Neuronal stem cell (in vitro differentiated cells): ENCODE measurements around the gene MARCOL.

Experiments
- DNase-seq: peaks from one replicate; pipeline ENCODE4 v3.0.0-alpha.2; 2013; ENCODE audit warnings: low spot score
- H2AFZ ChIP-seq: one replicate; pipeline ENCODE4 v1.6.1; 2013; ENCODE audit warnings: mild to moderate bottlenecking, low read length, inconsistent platforms
- H2AK5ac ChIP-seq: 2 replicates; pipeline ENCODE4 v1.6.1; 2013; ENCODE audit warnings: low read depth, mild to moderate bottlenecking, inconsistent platforms, low read length, moderate library complexity, mixed read lengths
- H2BK120ac ChIP-seq: 2 replicates; pipeline ENCODE4 v1.6.1; 2013; ENCODE audit warnings: low read depth, mild to moderate bottlenecking, inconsistent platforms, low read length, moderate library complexity, mixed read lengths
- H2BK12ac ChIP-seq: one replicate; pipeline ENCODE4 v1.6.1; 2013; ENCODE audit warnings: low read length, inconsistent platforms
- H2BK15ac ChIP-seq: 2 replicates; pipeline ENCODE4 v1.6.1; 2013; ENCODE audit warnings: mild to moderate bottlenecking, low read length, inconsistent platforms, mixed read lengths
- H2BK5ac ChIP-seq: one replicate; pipeline ENCODE4 v1.6.1; 2013; ENCODE audit warnings: inconsistent platforms, mild to moderate bottlenecking, low read length, moderate library complexity
- H3K14ac ChIP-seq: one replicate; pipeline ENCODE4 v1.6.1; 2013; ENCODE audit warnings: low read length, inconsistent platforms
- H3K18ac ChIP-seq: 2 replicates; pipeline ENCODE4 v1.6.1; 2013; ENCODE audit warnings: low read length, inconsistent platforms
- H3K23ac ChIP-seq: 2 replicates; pipeline ENCODE4 v1.6.1; 2013; ENCODE audit warnings: low read depth, mild to moderate bottlenecking, mixed read lengths, low read length, inconsistent platforms; ENCODE audit not compliant: poor library complexity
- H3K27ac ChIP-seq: replicated peaks from 3 replicates; pipeline ENCODE4 v1.5.1; 2013; ENCODE audit warnings: low read length, inconsistent platforms
- H3K27me3 ChIP-seq, 3 experiments: 2 replicates each; pipeline ENCODE4 v1.6.1; 2013; ENCODE audit warnings: low read length in 3 of 3, mild to moderate bottlenecking in 2 of 3, inconsistent platforms in 1 of 3, low read depth in 1 of 3, mixed read lengths in 1 of 3, moderate library complexity in 1 of 3; ENCODE audit not compliant: control insufficient read depth in 3 of 3, insufficient read depth in 3 of 3
- H3K36me3 ChIP-seq, 2 donors: replicated peaks in 1 of 2; 2 replicates each; pipeline ENCODE4 v1.6.1; 2013; ENCODE audit warnings: low read length in 2 of 2; ENCODE audit not compliant: control insufficient read depth in 2 of 2, insufficient read depth in 2 of 2
- H3K4ac ChIP-seq: 2 replicates; pipeline ENCODE4 v1.6.1; 2013; ENCODE audit warnings: inconsistent platforms, mild to moderate bottlenecking, low read length, moderate library complexity
- H3K4me1 ChIP-seq, 2 donors: 1 replicate in 1 of 2; 2 replicates in 1 of 2; pipeline ENCODE4 v1.6.1; 2013; ENCODE audit warnings: low read length in 2 of 2, low read depth in 1 of 2; ENCODE audit not compliant: control insufficient read depth in 2 of 2, insufficient read depth in 1 of 2
- H3K4me2 ChIP-seq: one replicate; pipeline ENCODE4 v1.6.1; 2013; ENCODE audit warnings: mild to moderate bottlenecking, low read length, inconsistent platforms; ENCODE audit not compliant: insufficient read depth, poor library complexity, severe bottlenecking
- H3K4me3 ChIP-seq, 2 donors: 2 replicates each; pipeline ENCODE4 v1.5.1; 2013; ENCODE audit warnings: low read length in 2 of 2, mild to moderate bottlenecking in 2 of 2, inconsistent platforms in 1 of 2, moderate library complexity in 1 of 2
- H3K79me1 ChIP-seq: one replicate; pipeline ENCODE4 v1.6.1; 2013; ENCODE audit warnings: low read depth, mild to moderate bottlenecking, inconsistent platforms, low read length, moderate library complexity
- H3K9ac ChIP-seq: one replicate; pipeline ENCODE4 v1.6.1; 2013; ENCODE audit warnings: mild to moderate bottlenecking, low read depth, low read length, inconsistent platforms; ENCODE audit not compliant: poor library complexity
- H3K9me3 ChIP-seq, 2 donors: replicated peaks in 1 of 2; 2 replicates each; pipeline versions ENCODE3 to v1.6.1; 2013; ENCODE audit warnings: low read length in 2 of 2, mild to moderate bottlenecking in 2 of 2, inconsistent platforms in 1 of 2, low read depth in 1 of 2, mixed read lengths in 1 of 2, moderate library complexity in 1 of 2; ENCODE audit not compliant: control insufficient read depth in 2 of 2, insufficient read depth in 1 of 2
- H4K8ac ChIP-seq: one replicate; pipeline ENCODE4 v1.6.1; 2013; ENCODE audit warnings: low read depth, mild to moderate bottlenecking, inconsistent platforms, low read length, moderate library complexity
- H4K91ac ChIP-seq: one replicate; pipeline ENCODE4 v1.6.1; 2013; ENCODE audit warnings: low read length, low read depth, mild to moderate bottlenecking, inconsistent platforms; ENCODE audit not compliant: poor library complexity
- WGBS, 2 donors: extraction: QIAGEN DNeasy Blood & Tissue Kit; methylation state at CpG; one replicate each; pipeline ENCODE4 v1.1.7; 2013; ENCODE audit warnings: missing lambda C conversion rate in 2 of 2, mixed read lengths in 1 of 2; ENCODE audit not compliant: insufficient read length in 2 of 2, insufficient replicate concordance in 1 of 2; ENCODE audit errors: extremely low coverage in 2 of 2; 5-methylcytosine and 5-hydroxymethylcytosine counted together

MARCOL gene

DNA sequence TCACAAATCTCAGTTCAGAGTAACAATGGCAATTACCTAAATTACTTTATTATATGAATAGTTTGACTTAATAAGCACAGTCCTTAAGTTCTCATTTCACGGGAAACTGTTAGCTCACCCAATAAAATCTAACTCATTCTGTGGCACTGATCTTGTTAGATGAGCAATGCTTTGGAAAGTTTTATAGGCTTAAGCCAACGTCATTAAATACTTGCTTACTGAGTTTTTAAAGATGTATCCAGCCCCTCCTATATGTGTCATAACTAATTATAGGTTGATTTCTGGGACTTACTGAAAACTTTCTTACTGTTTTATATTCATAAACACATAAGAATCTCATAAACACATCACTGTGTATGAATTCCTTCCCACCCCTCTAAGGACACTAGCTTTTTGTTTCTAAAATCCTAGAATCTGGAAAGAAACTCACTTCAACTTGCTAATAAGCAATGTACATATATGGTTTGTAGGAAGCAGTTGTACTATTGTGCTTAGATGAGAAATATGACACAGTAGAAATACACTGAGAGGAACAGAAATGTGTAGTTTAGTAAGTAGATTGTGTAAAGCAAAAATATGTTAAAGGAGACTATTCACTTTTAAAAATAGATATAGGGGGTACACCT, 14.1 kb upstream of the MARCOL start:
- H3K4me3 ChIP-seq, result no peak overlapping the region
- no peak overlapping the region for H3K14ac ChIP-seq
- H2AK5ac ChIP-seq, result no peak overlapping the region
- no peak overlapping the region for H2BK5ac ChIP-seq
- H3K9ac ChIP-seq, result no peak overlapping the region
- no peak overlapping the region for H3K4me2 ChIP-seq
- WGBS, 2 donors, result no CpG with 5 or more reads among the region's 2 CpGs
- no peak overlapping the region for H3K27ac ChIP-seq
- H4K8ac ChIP-seq, result no peak overlapping the region
- H2AFZ ChIP-seq, result no peak overlapping the region
- no peak overlapping the region for H4K91ac ChIP-seq
- no peaks in the 10 kb centered on the region for H3K4me1 ChIP-seq
- H3K4ac ChIP-seq, result no peak overlapping the region
- no peaks in the 10 kb centered on the region for H3K27me3 ChIP-seq
- no peak overlapping the region for H3K23ac ChIP-seq
- H3K18ac ChIP-seq, result no peak overlapping the region
- no peak for DNase-seq
- H3K36me3 ChIP-seq, result no peaks in the 10 kb centered on the region
- no peak overlapping the region for H2BK120ac ChIP-seq
- no peak overlapping the region for H2BK15ac ChIP-seq
- peaks cover 2% of the 10 kb centered on the region for H3K79me1 ChIP-seq
- no peak overlapping the region for H2BK12ac ChIP-seq
- no peaks in the 10 kb centered on the region for H3K9me3 ChIP-seq

GRCh38 chr5:148228392-148228984, 9.8 kb upstream of the MARCOL start:
- Histone ChIP-seq H3K9ac (no peak overlapping the region), H2AK5ac (no peak overlapping the region), H2AFZ (no peak overlapping the region), H2BK15ac (no peak overlapping the region), H2BK5ac (no peak overlapping the region), H4K8ac (no peak overlapping the region), H3K14ac (no peak overlapping the region), H3K4me3 (no peak overlapping the region), H3K23ac (no peak overlapping the region), H3K9me3 (no peaks in the 10 kb centered on the region), H2BK120ac (no peak overlapping the region), H3K27me3 (no peaks in the 10 kb centered on the region), H3K18ac (no peak overlapping the region), H3K4me1 (no peaks in the 10 kb centered on the region), H3K79me1 (no peaks in the 10 kb centered on the region), H3K27ac (no peak overlapping the region), H3K4me2 (no peak overlapping the region), H3K36me3 (no peaks in the 10 kb centered on the region), H4K91ac (no peak overlapping the region), H2BK12ac (no peak overlapping the region), H3K4ac (no peak overlapping the region)
- no peak for DNase-seq
- WGBS, 2 donors, result no CpG with 5 or more reads among the region's 3 CpGs

GRCh38 chr5:148229840-148230239, 8.5 kb upstream of the MARCOL start:
- no peak overlapping the region for H2BK15ac ChIP-seq
- no peak overlapping the region for H2BK5ac ChIP-seq
- no peak overlapping the region for H2AK5ac ChIP-seq
- H3K9me3 ChIP-seq, result no peaks in the 10 kb centered on the region
- no peak for DNase-seq
- no peak overlapping the region for H3K27ac ChIP-seq
- H2BK12ac ChIP-seq, result no peak overlapping the region
- H3K9ac ChIP-seq, result no peak overlapping the region
- no peak overlapping the region for H3K23ac ChIP-seq
- no peak overlapping the region for H4K91ac ChIP-seq
- H3K36me3 ChIP-seq, result no peaks in the 10 kb centered on the region
- H3K14ac ChIP-seq, result no peak overlapping the region
- no peak overlapping the region for H3K4me3 ChIP-seq
- H3K27me3 ChIP-seq, result no peaks in the 10 kb centered on the region
- H3K18ac ChIP-seq, result no peak overlapping the region
- H3K4me1 ChIP-seq, result no peaks in the 10 kb centered on the region
- H3K79me1 ChIP-seq, result no peaks in the 10 kb centered on the region
- no peak overlapping the region for H2BK120ac ChIP-seq
- H4K8ac ChIP-seq, result no peak overlapping the region
- H2AFZ ChIP-seq, result no peak overlapping the region
- H3K4ac ChIP-seq, result no peak overlapping the region
- H3K4me2 ChIP-seq, result no peak overlapping the region

- no peak overlapping the region for H3K4me2 ChIP-seq
- no peak overlapping the region for H4K8ac ChIP-seq
- H2BK5ac ChIP-seq, result no peak overlapping the region
- H4K91ac ChIP-seq, result no peak overlapping the region
- WGBS, 2 donors, result no CpG with 5 or more reads among the region's 7 CpGs
- H2AFZ ChIP-seq, result peak overlapping the region; percentile 19
- no peaks in the 10 kb centered on the region for H3K27me3 ChIP-seq
- no peaks in the 10 kb centered on the region for H3K36me3 ChIP-seq
- no peak overlapping the region for H3K4ac ChIP-seq
- H3K9me3 ChIP-seq, result no peaks in the 10 kb centered on the region
- no peak overlapping the region for H2AK5ac ChIP-seq
- H3K14ac ChIP-seq, result no peak overlapping the region
- no peak overlapping the region for H3K23ac ChIP-seq
- H3K79me1 ChIP-seq, result no peaks in the 10 kb centered on the region
- no peak overlapping the region for H2BK15ac ChIP-seq
- no peak overlapping the region for H2BK120ac ChIP-seq
- no peak overlapping the region for H3K4me3 ChIP-seq
- no peak overlapping the region for H3K9ac ChIP-seq
- H3K27ac ChIP-seq, result no peak overlapping the region
- H3K4me1 ChIP-seq, result no peaks in the 10 kb centered on the region
- no peak overlapping the region for H3K18ac ChIP-seq
- DNase-seq, result no peak
- no peak overlapping the region for H2BK12ac ChIP-seq
These were observed 8.1 kb upstream of the MARCOL start for GRCh38 chr5:148230240-148230639.
